Measurements from ENCODE around the gene ALDH1A3.

The ALDH1A3 gene

GRCh38 chr15:100859970-100860828 is 19.4 kb upstream of the ALDH1A3 start:
- DNase-seq (ENCODE audit: low read depth): no peak

GRCh38 chr15:100860829-100861510 is 18.7 kb upstream of the ALDH1A3 start:
- DNase-seq (ENCODE audit: low read depth): no peak

GRCh38 chr15:100861511-100861991 is 18.1 kb upstream of the ALDH1A3 start:
- no peak for DNase-seq (ENCODE audit: low read depth)

GRCh38 chr15:100862162-100862561 is 17.5 kb upstream of the ALDH1A3 start:
- no peak for DNase-seq (ENCODE audit: low read depth)

- no peak for DNase-seq (ENCODE audit: low read depth)
These were observed 16.4 kb upstream of the ALDH1A3 start for GRCh38 chr15:100863075-100863795.

GRCh38 chr15:100863796-100864267 is 15.8 kb upstream of the ALDH1A3 start:
- DNase-seq (ENCODE audit: low read depth): no peak

GRCh38 chr15:100866386-100867330 is 13.0 kb upstream of the ALDH1A3 start:
- no peak for DNase-seq (ENCODE audit: low read depth)

- DNase-seq (ENCODE audit: low read depth): no peak
These were observed 12.2 kb upstream of the ALDH1A3 start for GRCh38 chr15:100867433-100867832.

- DNase-seq (ENCODE audit: low read depth): no peak
These were observed 10.3 kb upstream of the ALDH1A3 start for GRCh38 chr15:100869151-100869999.

GRCh38 chr15:100873029-100873677 is 6.5 kb upstream of the ALDH1A3 start:
- no peak for DNase-seq (ENCODE audit: low read depth)

GRCh38 chr15:100875495-100875894 is 4.1 kb upstream of the ALDH1A3 start:
- DNase-seq (ENCODE audit: low read depth): no peak

GRCh38 chr15:100875976-100876375 is 3.7 kb upstream of the ALDH1A3 start:
- DNase-seq (ENCODE audit: low read depth): no peak

- DNase-seq (ENCODE audit: low read depth): no peak
These were observed 2.1 kb upstream of the ALDH1A3 start for GRCh38 chr15:100877551-100877950.

GRCh38 chr15:100878130-100878529 is 1.5 kb upstream of the ALDH1A3 start:
- DNase-seq (ENCODE audit: low read depth): no peak

- no peak for DNase-seq (ENCODE audit: low read depth)
These were observed 983 bp upstream of the ALDH1A3 start for GRCh38 chr15:100878648-100879047.

- no peak for DNase-seq (ENCODE audit: low read depth)
These were observed 569 bp upstream of the ALDH1A3 start for GRCh38 chr15:100879061-100879463.

GRCh38 chr15:100880139-100880896 is 687 bp downstream of the ALDH1A3 start:
- DNase-seq (ENCODE audit: low read depth): no peak

- DNase-seq (ENCODE audit: low read depth): no peak
These were observed 1.2 kb downstream of the ALDH1A3 start for GRCh38 chr15:100880897-100881242.
